Pancreas (tissue), 10 donors: ENCODE data around the gene ITSN1. TPM values are rescaled to one million over a fixed set of nuclear protein-coding genes. Genes with fewer than 3 reads are reported as not detected.
"Not testable (repeated sequence)": the region's sequence is repeated elsewhere in the genome, so short reads cannot be mapped to it uniquely, and the experiment has no call there.

ENCODE experiments used
- ATAC-seq, 4 donors: fragments of 200-7000 bp; cut with Tn5 transposase; one replicate each; pipeline versions ENCODE4 v1.8.0 to v1.9.1; 2020; ENCODE audit warnings: mild to moderate bottlenecking in 4 of 4, moderate library complexity in 4 of 4
- DNase-seq, 6 donors: peaks; one replicate each; pipeline ENCODE4 v3.0.0-alpha.2; 2020
- FAIRE-seq: peaks from 2 replicates; lab custom pipeline; 2012; peaks lifted over from hg19 to GRCh38; lab: Jason Lieb, UNC
- H3K27ac ChIP-seq, 4 donors: fragments of 200-600 bp; sonication (generic); 1 replicate in 3 of 4; 2 replicates in 1 of 4; pipeline versions ENCODE4 v1.5.0 to v1.8.0; 2020
- H3K27me3 ChIP-seq, 4 donors: fragments of 200-600 bp; one replicate each; pipeline ENCODE4 v1.8.0; 2021
- H3K36me3 ChIP-seq, 3 donors: fragments of 200-600 bp; sonication (generic) in 1 of 3; one replicate each; pipeline versions ENCODE4 v1.5.0 to v1.8.0; 2020 to 2021
- H3K4me1 ChIP-seq, 3 donors: fragments of 200-600 bp; one replicate each; pipeline ENCODE4 v1.8.0; 2021
- H3K4me3 ChIP-seq, 4 donors: fragments of 200-600 bp; sonication (generic) in 2 of 4; one replicate each; pipeline versions ENCODE4 v1.5.0 to v1.8.0; 2020 to 2021
- H3K9me3 ChIP-seq, 4 donors: fragments of 200-600 bp; one replicate each; pipeline ENCODE4 v1.8.0; 2021
- WGBS, 2 donors: extraction: QIAGEN DNeasy Blood & Tissue Kit; methylation state at CpG; one replicate each; pipeline ENCODE4 v1.1.7; 2013; 5-methylcytosine and 5-hydroxymethylcytosine counted together
- intact Hi-C, 3 donors: fragments of 100-400 bp; cut with DNase I; formaldehyde crosslinking; loops; one replicate each; pipeline versions ENCODE4 v1.11.1 to v1.14.2; 2022
- polyA plus RNA-seq, 2 donors: library from polyadenylated mRNA; stranded (reverse); fragments of 200-250 nt; gene quantifications; one replicate each; pipeline ENCODE4 v1.2.3, GENCODE V29; 2013
- total RNA-seq, 6 donors: library from RNA; stranded (reverse); fragmentation: NEBNext Ultra II Directional in 4 of 6; extraction: Animal tissue kit (Norgen Biotek cat#: 25700) in 4 of 6; gene quantifications; one replicate each; pipeline versions ENCODE4 v1.2.1 to v1.2.4, GENCODE V29; 2021 to 2023
- TF ChIP-seq, protein P1 (sequence below), 4 donors: fragments of 200-600 bp; sonication (generic) in 3 of 4; IDR thresholded peaks; one replicate each; pipeline versions ENCODE4 v1.5.0 to v1.8.0; 2021; ENCODE audit warnings: antibody characterized with exemption in 4 of 4
- donor health status: healthy with polysubstance abuse.
- donor health status: DM: no; HTN: no; CAD: no; lungs with moderate emphysema.
- donor health status: DM: no; HTN: no; CAD: no.
- donor health status: control.
- donor health status: control.
- donor health status: Bipolar disorder and iron deficiency.
- donor health status: DM: yes; HTN: yes; CAD: no.
- donor health status: DM: no; HTN: no; CAD: no.
- donor health status: DM: no; HTN: no; CAD: no.
- donor health status: DM: yes; HTN: yes; CAD: no.

The ITSN1 gene
- total and polyA plus RNA-seq, 8 donors, result 3.5 to 19.4 (median 6.0) TPM

DNA sequence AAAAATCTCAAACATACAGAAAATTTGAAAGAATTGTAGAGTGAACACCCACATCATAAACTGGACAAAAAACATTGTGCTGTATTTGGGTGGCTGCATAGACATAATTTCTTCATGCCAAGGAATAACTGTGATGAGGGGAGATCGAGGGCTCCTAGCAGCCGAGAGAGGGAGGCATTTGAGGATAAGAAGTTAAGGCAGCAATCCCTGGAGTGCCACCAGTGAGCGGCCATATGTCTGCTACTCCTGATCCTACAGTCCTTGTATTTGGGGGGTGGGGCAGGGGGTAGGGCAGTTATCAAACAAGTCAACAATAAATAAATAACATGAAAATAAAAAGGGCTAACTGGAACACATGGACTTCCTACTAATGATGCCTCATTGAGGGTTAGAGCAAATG lies 218.8 kb downstream of the ITSN1 start:
- Histone ChIP-seq H3K4me1 (no peaks in the 10 kb centered on the region), H3K4me3 (no peak overlapping the region), H3K36me3 (no peaks in the 10 kb centered on the region), H3K27ac (no peak overlapping the region), H3K27me3 (no peaks in the 10 kb centered on the region), H3K9me3 (no peaks in the 10 kb centered on the region)
- ATAC-seq, result no peak
- 80 to 84% methylated on average over 3 of the region's 3 CpGs for WGBS, 2 donors
- intact Hi-C loops, result no loop called here
- FAIRE-seq, result no peak
- no peak for DNase-seq
- TF ChIP-seq, protein P1, sequence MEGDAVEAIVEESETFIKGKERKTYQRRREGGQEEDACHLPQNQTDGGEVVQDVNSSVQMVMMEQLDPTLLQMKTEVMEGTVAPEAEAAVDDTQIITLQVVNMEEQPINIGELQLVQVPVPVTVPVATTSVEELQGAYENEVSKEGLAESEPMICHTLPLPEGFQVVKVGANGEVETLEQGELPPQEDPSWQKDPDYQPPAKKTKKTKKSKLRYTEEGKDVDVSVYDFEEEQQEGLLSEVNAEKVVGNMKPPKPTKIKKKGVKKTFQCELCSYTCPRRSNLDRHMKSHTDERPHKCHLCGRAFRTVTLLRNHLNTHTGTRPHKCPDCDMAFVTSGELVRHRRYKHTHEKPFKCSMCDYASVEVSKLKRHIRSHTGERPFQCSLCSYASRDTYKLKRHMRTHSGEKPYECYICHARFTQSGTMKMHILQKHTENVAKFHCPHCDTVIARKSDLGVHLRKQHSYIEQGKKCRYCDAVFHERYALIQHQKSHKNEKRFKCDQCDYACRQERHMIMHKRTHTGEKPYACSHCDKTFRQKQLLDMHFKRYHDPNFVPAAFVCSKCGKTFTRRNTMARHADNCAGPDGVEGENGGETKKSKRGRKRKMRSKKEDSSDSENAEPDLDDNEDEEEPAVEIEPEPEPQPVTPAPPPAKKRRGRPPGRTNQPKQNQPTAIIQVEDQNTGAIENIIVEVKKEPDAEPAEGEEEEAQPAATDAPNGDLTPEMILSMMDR (IDR thresholded peaks at IDR 0.05), result no peak

DNA sequence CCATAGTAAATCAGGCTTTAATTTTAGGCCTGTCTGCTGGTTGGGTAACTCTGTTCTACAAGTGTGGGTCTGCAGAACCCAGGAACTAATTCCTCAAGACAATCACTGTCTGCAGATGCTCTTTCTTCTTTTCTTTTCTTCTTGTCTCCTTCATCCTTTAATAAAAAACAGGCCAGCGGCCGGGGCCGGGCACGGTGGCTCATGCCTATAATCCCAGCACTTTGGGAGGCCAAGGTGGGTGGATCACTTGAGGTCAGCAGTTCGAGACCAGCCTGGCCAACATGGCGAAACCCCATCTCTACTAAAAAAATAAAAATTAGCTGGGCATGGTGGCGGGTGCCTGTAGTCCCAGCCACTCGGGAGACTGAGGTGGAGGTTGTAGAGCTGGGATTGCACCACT lies 220.9 kb downstream of the ITSN1 start:
- WGBS, 2 donors, result 85 to 86% methylated on average over 8 of the region's 8 CpGs
- H3K4me3 ChIP-seq, H3K27me3 ChIP-seq, H3K4me1 ChIP-seq, FAIRE-seq, DNase-seq, H3K9me3 ChIP-seq, ATAC-seq, intact Hi-C loops, H3K27ac ChIP-seq, H3K36me3 ChIP-seq: not testable (repeated sequence)

GRCh38 chr21:33864150-33864549 lies 221.8 kb downstream of the ITSN1 start:
- FAIRE-seq, result no peak
- Histone ChIP-seq H3K4me1 (no peaks in the 10 kb centered on the region), H3K4me3 (no peak overlapping the region), H3K27me3 (no peaks in the 10 kb centered on the region), H3K27ac (no peak overlapping the region), H3K9me3 (no peaks in the 10 kb centered on the region), H3K36me3 (no peaks in the 10 kb centered on the region)
- no peak for DNase-seq
- TF ChIP-seq, protein P1 (IDR thresholded peaks at IDR 0.05), result no peak
- 47 to 68% methylated on average over 1 of the region's 1 CpG for WGBS, 2 donors
- intact Hi-C loops, result no loop called here
- ATAC-seq, result no peak

GRCh38 chr21:33865176-33865575 lies 222.9 kb downstream of the ITSN1 start:
- WGBS, 2 donors, result 78 to 85% methylated on average over 9 of the region's 9 CpGs
- TF ChIP-seq, protein P1 (IDR thresholded peaks at IDR 0.05), result no peak
- Histone ChIP-seq H3K27ac (no peak overlapping the region), H3K27me3 (no peaks in the 10 kb centered on the region), H3K36me3 (no peaks in the 10 kb centered on the region), H3K4me3 (no peak overlapping the region), H3K9me3 (no peaks in the 10 kb centered on the region), H3K4me1 (no peaks in the 10 kb centered on the region)
- FAIRE-seq (no peak), DNase-seq (no peak), ATAC-seq (no peak)
- intact Hi-C loops, result no loop called here

DNA sequence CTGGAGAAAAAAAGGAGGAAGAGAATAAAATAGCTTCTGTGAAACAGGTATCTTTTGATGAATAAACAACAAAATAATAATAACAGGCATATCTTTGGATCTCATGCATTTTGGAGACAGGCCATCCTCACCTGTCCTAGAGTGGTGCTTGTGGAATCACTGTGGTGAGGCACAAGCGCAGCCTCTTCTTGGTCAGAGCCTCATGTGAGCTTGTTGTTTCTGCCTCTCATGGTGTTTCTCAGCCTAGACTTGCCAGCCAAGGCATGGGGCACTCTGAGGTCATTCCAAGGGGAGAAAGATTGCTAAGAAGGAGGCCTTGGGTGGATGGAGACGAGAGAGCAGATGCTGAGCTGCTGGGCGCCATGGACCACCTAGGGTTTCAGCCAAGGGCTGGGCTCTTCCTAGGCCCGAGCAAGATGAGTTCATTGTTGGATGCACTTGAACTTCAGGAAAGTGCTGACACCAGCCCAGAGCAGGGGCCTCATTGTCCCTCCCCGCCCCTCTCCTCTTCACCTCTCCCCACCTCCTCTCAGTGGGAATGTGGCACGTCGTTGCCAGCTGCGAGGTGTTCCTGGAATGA lies 223.8 kb downstream of the ITSN1 start:
- TF ChIP-seq, protein P1 (IDR thresholded peaks at IDR 0.05), result no peak
- DNase-seq, result no peak
- WGBS, 2 donors, result 58 to 62% methylated on average over 8 of the region's 8 CpGs

More for the DNA sequence above, 223.8 kb downstream of the ITSN1 start:
- Histone ChIP-seq H3K27ac (no peak overlapping the region), H3K36me3 (no peaks in the 10 kb centered on the region), H3K9me3 (no peaks in the 10 kb centered on the region), H3K27me3 (no peaks in the 10 kb centered on the region), H3K4me3 (no peak overlapping the region), H3K4me1 (no peaks in the 10 kb centered on the region)
- intact Hi-C loops, result no loop called here
- ATAC-seq, result no peak
- FAIRE-seq, result no peak
